Ovary (tissue), 3 donors: ENCODE results near the gene ATP10B.

Experiments
- CTCF ChIP-seq, 3 donors: fragments of 450-650 bp in 2 of 3; fragments of 200-600 bp in 1 of 3; IDR thresholded peaks; one replicate each; pipeline versions ENCODE4 v1.5.1 to v1.8.0; 2016 to 2022; ENCODE audit warnings: antibody characterized with exemption in 3 of 3, mild to moderate bottlenecking in 1 of 3
- EP300 ChIP-seq: sonication (generic); formaldehyde crosslinking; IDR thresholded peaks from one replicate; pipeline ENCODE4 v1.6.1; 2017; ENCODE audit warnings: antibody characterized with exemption
- POLR2A ChIP-seq: fragments of 450-650 bp; IDR thresholded peaks from one replicate; pipeline ENCODE4 v1.6.1; 2017; ENCODE audit warnings: antibody characterized with exemption, mild to moderate bottlenecking, moderate library complexity
- donor health status: DM: no; HTN: no; CAD: no.

GRCh38 chr5:160525471-160526261, 326.3 kb downstream of the ATP10B start:
- TF ChIP-seq CTCF (IDR thresholded peaks at IDR 0.05) (no peak), POLR2A (no peak), EP300 (no peak)
